GM12801 (cell line): ENCODE results near the gene ZMYND11.

Source experiments
- CTCF ChIP-seq: IDR thresholded peaks from one replicate; pipeline ENCODE4 v1.5.1; 2011; ENCODE audit warnings: control low read depth; ENCODE audit not compliant: insufficient read length; ENCODE audit errors: extremely low read depth

The ZMYND11 gene

GRCh38 chr10:248307-248706 is 113.1 kb downstream of the ZMYND11 start:
- TF ChIP-seq CTCF = no peak

GRCh38 chr10:251982-252582 is 116.8 kb downstream of the ZMYND11 start:
- TF ChIP-seq CTCF = no peak

GRCh38 chr10:260819-261429 is 125.7 kb downstream of the ZMYND11 start:
- no peak for TF ChIP-seq CTCF

GRCh38 chr10:266974-267425 is 131.7 kb downstream of the ZMYND11 start:
- no peak for TF ChIP-seq CTCF

GRCh38 chr10:267705-268104 is 132.4 kb downstream of the ZMYND11 start:
- TF ChIP-seq CTCF = no peak

- no peak for TF ChIP-seq CTCF
These were observed 134.3 kb downstream of the ZMYND11 start for GRCh38 chr10:269440-270074.

GRCh38 chr10:271201-271600 is 135.9 kb downstream of the ZMYND11 start:
- no peak for TF ChIP-seq CTCF
